Nephron (organoid): ENCODE measurements around the gene PDLIM5.
"Not testable (repeated sequence)": the region's sequence is repeated elsewhere in the genome, so short reads cannot be mapped to it uniquely, and the experiment has no call there.

Experiments used
- H3K27ac Mint-ChIP-seq, 3 experiments: 2 replicates each; pipeline ENCODE4 v1.8.0; 2020; ENCODE audit warnings: mixed read lengths in 3 of 3, mild to moderate bottlenecking in 2 of 3, moderate library complexity in 1 of 3
- H3K27me3 Mint-ChIP-seq: 2 replicates; pipeline ENCODE4 v1.8.0; 2021; ENCODE audit warnings: low read depth, mild to moderate bottlenecking, moderate library complexity, mixed read lengths
- H3K36me3 Mint-ChIP-seq: 2 replicates; pipeline ENCODE4 v1.8.0; 2020; ENCODE audit warnings: low read depth, mixed read lengths
- H3K4me1 Mint-ChIP-seq: 2 replicates; pipeline ENCODE4 v1.8.0; 2020; ENCODE audit warnings: mixed read lengths
- H3K4me3 Mint-ChIP-seq, 3 experiments: 2 replicates each; pipeline ENCODE4 v1.8.0; 2020; ENCODE audit warnings: mild to moderate bottlenecking in 3 of 3, mixed read lengths in 3 of 3, moderate library complexity in 2 of 3
- H3K9me3 Mint-ChIP-seq: 2 replicates; pipeline ENCODE4 v1.8.0; 2020; ENCODE audit warnings: mixed read lengths
- TF ChIP-seq, protein P1 (sequence below), 3 experiments: fragments of 200-600 bp; sonication (generic); IDR thresholded peaks; one replicate each; pipeline ENCODE4 v1.5.0; 2021; ENCODE audit warnings: antibody characterized with exemption in 3 of 3; ENCODE audit not compliant: unreplicated experiment in 3 of 3

Gene PDLIM5

DNA sequence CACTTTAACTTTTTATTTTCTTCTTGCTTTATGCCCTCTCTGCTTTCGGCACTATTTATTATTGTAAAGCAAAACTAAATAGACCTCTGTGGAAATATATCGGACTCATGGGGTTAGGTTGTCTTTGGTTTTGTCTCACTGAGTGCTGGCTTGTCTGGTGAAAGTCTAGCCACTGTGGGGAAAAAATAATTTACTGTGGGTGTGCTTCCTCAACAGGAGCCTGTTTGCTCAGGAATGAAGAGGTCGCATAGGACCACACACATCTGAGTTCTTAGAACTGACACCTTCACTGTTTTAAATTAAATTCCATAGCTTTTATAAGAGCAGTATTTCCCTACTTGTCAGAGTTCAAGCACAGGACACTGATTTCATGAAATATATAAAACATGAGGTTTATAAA is 203.0 kb downstream of the PDLIM5 start:
- H3K4me3 Mint-ChIP-seq: no peak overlapping the region
- no peaks in the 10 kb centered on the region for H3K27me3 Mint-ChIP-seq
- peaks cover 30% of the 10 kb centered on the region for H3K36me3 Mint-ChIP-seq
- peak overlapping the region in 2 of 3 experiments; percentile 28 to 45 for H3K27ac Mint-ChIP-seq
- no peaks in the 10 kb centered on the region for H3K9me3 Mint-ChIP-seq
- H3K4me1 Mint-ChIP-seq: peaks cover 10% of the 10 kb centered on the region
- TF ChIP-seq, protein P1, sequence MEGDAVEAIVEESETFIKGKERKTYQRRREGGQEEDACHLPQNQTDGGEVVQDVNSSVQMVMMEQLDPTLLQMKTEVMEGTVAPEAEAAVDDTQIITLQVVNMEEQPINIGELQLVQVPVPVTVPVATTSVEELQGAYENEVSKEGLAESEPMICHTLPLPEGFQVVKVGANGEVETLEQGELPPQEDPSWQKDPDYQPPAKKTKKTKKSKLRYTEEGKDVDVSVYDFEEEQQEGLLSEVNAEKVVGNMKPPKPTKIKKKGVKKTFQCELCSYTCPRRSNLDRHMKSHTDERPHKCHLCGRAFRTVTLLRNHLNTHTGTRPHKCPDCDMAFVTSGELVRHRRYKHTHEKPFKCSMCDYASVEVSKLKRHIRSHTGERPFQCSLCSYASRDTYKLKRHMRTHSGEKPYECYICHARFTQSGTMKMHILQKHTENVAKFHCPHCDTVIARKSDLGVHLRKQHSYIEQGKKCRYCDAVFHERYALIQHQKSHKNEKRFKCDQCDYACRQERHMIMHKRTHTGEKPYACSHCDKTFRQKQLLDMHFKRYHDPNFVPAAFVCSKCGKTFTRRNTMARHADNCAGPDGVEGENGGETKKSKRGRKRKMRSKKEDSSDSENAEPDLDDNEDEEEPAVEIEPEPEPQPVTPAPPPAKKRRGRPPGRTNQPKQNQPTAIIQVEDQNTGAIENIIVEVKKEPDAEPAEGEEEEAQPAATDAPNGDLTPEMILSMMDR (IDR thresholded peaks at IDR 0.05; ENCODE audit: unreplicated experiment in 3 of 3): no peak

DNA sequence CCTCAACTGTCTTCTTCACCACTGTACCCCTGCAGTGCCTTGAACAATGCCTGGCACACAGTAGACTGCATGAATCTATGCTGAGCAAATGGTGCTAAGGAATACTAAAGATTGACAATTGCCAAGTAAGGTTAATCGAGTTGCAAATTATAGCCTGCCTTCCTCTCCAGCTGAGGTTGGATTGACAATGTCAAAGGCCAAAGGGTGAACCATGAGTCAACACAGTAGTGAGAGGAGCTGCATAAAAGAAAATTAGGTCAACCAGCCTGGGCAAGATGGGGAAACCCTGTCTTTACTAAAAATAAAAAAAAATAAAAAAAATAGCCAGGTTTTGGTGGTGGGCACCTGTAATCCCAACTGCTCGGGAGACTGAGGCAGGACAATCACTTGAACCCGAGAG is 208.9 kb downstream of the PDLIM5 start:
- no peaks in the 10 kb centered on the region for H3K9me3 Mint-ChIP-seq
- no peaks in the 10 kb centered on the region for H3K4me1 Mint-ChIP-seq
- H3K36me3 Mint-ChIP-seq: peaks cover 55% of the 10 kb centered on the region
- H3K27me3 Mint-ChIP-seq: no peaks in the 10 kb centered on the region
- H3K27ac Mint-ChIP-seq: no peak overlapping the region
- no peak overlapping the region for H3K4me3 Mint-ChIP-seq
- TF ChIP-seq, protein P1 (IDR thresholded peaks at IDR 0.05; ENCODE audit: unreplicated experiment in 3 of 3): no peak

DNA sequence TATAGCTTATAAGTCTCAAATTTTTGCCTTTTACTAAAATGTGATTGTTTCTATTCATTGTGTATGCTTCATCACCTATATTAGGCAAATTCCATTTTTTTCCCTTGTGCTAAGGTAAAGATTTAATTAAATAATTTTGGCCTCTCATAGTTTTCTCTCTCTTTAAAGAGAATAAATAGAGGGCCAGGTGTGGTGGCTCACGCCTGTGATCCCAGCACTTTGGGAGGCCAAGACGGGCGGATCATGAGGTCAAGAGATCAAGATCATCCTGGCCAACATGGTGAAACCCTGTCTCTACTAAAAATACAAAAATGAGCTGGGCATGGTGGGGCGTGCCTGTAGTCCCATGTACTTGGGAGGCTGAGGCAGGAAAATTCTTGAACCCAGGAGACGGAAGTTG is 213.3 kb downstream of the PDLIM5 start:
- not testable (repeated sequence) for H3K27me3 Mint-ChIP-seq, H3K9me3 Mint-ChIP-seq, H3K4me3 Mint-ChIP-seq, H3K27ac Mint-ChIP-seq
- Mint-ChIP-seq H3K4me1 (peaks cover 19% of the 10 kb centered on the region), H3K36me3 (peaks cover 37% of the 10 kb centered on the region)

DNA sequence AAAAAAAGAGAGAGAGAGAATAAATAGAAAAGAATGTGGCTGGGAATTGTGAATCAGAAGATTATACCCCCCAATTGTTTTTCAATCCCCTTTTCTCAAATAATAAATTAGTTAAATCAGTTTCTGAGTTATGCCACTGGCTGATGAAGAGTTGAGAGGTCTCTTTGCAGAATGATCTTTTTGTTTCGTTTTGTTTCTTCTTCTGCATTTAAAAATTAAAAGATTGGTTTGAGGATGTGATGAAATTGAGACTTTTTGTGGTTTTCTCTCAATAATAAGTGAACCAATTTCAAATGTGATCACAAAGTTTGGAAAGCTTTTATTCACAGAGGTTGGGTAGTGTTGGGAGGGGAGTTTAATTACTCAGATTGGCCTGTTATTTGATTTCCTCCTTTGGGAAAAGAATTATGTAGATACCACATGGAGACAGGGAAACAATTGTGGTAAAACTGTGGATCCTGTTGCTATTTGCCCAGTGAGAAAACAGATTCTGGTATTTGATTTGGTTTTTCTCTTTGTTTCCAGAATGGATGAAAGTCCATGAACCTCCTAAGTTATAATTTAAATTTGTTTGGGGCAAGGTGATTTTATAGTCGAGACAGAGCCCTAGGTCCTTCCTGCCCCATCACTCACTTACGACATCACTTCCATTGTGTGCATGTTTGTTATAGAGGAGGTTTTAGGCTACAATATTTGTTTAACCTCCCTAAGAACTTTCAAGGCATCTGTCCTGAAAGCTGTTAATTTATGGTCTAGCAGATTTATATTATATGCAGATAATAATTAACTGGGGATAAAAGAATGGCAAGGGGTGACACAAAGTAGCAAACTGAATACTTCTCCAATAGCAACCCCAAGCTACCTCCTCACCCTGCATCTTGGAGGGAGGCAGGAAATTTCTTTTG is 214.0 kb downstream of the PDLIM5 start:
- no peaks in the 10 kb centered on the region for H3K27me3 Mint-ChIP-seq
- TF ChIP-seq, protein P1 (IDR thresholded peaks at IDR 0.05; ENCODE audit: unreplicated experiment in 3 of 3): no peak
- peak overlapping the region; percentile 3 to 72 (median 19) for H3K27ac Mint-ChIP-seq
- H3K36me3 Mint-ChIP-seq: peaks cover 31% of the 10 kb centered on the region
- no peak overlapping the region for H3K4me3 Mint-ChIP-seq
- no peaks in the 10 kb centered on the region for H3K9me3 Mint-ChIP-seq
- peaks cover 26% of the 10 kb centered on the region for H3K4me1 Mint-ChIP-seq

DNA sequence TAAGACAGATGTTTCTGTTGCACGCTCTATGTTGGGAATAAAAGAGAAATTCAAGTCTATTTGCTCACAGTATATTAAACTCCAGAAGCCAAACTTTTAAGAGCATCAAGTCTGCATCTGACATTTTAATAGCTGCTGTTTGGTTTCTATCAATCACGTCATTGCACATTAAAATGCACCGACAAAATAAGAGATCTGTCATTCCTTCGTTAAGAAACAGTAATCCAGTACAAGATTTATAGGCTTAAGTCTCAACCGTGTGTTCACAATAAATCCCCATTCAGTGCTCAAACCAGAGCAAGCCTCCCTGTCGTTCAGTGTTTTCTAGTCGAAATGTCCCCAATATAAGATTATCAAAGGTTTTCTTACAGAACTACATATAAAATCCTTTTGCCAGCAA is 217.0 kb downstream of the PDLIM5 start:
- H3K27ac Mint-ChIP-seq: peak overlapping the region; percentile 11 to 76 (median 48)
- H3K9me3 Mint-ChIP-seq: no peaks in the 10 kb centered on the region

More for the DNA sequence above, 217.0 kb downstream of the PDLIM5 start:
- TF ChIP-seq, protein P1 (IDR thresholded peaks at IDR 0.05; ENCODE audit: unreplicated experiment in 3 of 3): no peak
- Mint-ChIP-seq H3K27me3 (no peaks in the 10 kb centered on the region), H3K36me3 (peaks cover 14% of the 10 kb centered on the region), H3K4me1 (peaks cover 44% of the 10 kb centered on the region), H3K4me3 (no peak overlapping the region)
